ENCODE measurements around the gene PTPRM.
A peak's percentile ranks its signal among the peaks of the same experiment; 100 is the strongest.

The PTPRM gene

GRCh38 chr18:7586379-7586778 is 19.3 kb downstream of the PTPRM start:
- TF ChIP-seq CTCF (IDR thresholded peaks at IDR 0.05), result no peak
- Mint-ChIP-seq H3K27ac (no peak overlapping the region), H3K36me3 (ENCODE audit: low read depth) (peaks cover 5% of the 10 kb centered on the region), H3K4me3 (no peak overlapping the region), H3K27me3 (ENCODE audit: low read depth, poor library complexity) (no peaks in the 10 kb centered on the region), H3K4me1 (peaks cover 47% of the 10 kb centered on the region), H3K9me3 (peaks cover 4% of the 10 kb centered on the region)
- no peak for DNase-seq

- DNase-seq, result no peak
- Mint-ChIP-seq H3K27ac (no peak overlapping the region), H3K36me3 (ENCODE audit: low read depth) (no peaks in the 10 kb centered on the region), H3K9me3 (no peaks in the 10 kb centered on the region), H3K27me3 (ENCODE audit: low read depth, poor library complexity) (no peaks in the 10 kb centered on the region), H3K4me3 (no peak overlapping the region), H3K4me1 (peaks cover 33% of the 10 kb centered on the region)
- TF ChIP-seq CTCF (IDR thresholded peaks at IDR 0.05), result no peak
Observed at GRCh38 chr18:7590826-7591560, 23.9 kb downstream of the PTPRM start.

- H3K4me3 Mint-ChIP-seq, result peak overlapping the region; percentile 0
- DNase-seq, result peak; percentile 28
- peak; percentile 39 for TF ChIP-seq CTCF (IDR thresholded peaks at IDR 0.05)
- H3K27ac Mint-ChIP-seq, result peak overlapping the region; percentile 10
- no peaks in the 10 kb centered on the region for H3K36me3 Mint-ChIP-seq (ENCODE audit: low read depth)
- peaks cover 3% of the 10 kb centered on the region for H3K27me3 Mint-ChIP-seq (ENCODE audit: low read depth, poor library complexity)
- H3K4me1 Mint-ChIP-seq, result peaks cover 30% of the 10 kb centered on the region
- H3K9me3 Mint-ChIP-seq, result no peaks in the 10 kb centered on the region
Observed at GRCh38 chr18:7592305-7593071, 25.4 kb downstream of the PTPRM start.

GRCh38 chr18:7593218-7593819 is 26.2 kb downstream of the PTPRM start:
- TF ChIP-seq CTCF (IDR thresholded peaks at IDR 0.05), result no peak
- H3K9me3 Mint-ChIP-seq, result no peaks in the 10 kb centered on the region
- DNase-seq, result no peak
- H3K36me3 Mint-ChIP-seq (ENCODE audit: low read depth), result no peaks in the 10 kb centered on the region
- H3K27ac Mint-ChIP-seq, result no peak overlapping the region
- H3K27me3 Mint-ChIP-seq (ENCODE audit: low read depth, poor library complexity), result peaks cover 3% of the 10 kb centered on the region
- no peak overlapping the region for H3K4me3 Mint-ChIP-seq
- H3K4me1 Mint-ChIP-seq, result peaks cover 30% of the 10 kb centered on the region

GRCh38 chr18:7596147-7596546 is 29.0 kb downstream of the PTPRM start:
- no peak for DNase-seq
- Mint-ChIP-seq H3K9me3 (no peaks in the 10 kb centered on the region), H3K36me3 (ENCODE audit: low read depth) (no peaks in the 10 kb centered on the region), H3K4me1 (peaks cover 33% of the 10 kb centered on the region), H3K4me3 (no peak overlapping the region), H3K27me3 (ENCODE audit: low read depth, poor library complexity) (peaks cover 3% of the 10 kb centered on the region), H3K27ac (no peak overlapping the region)
- no peak for TF ChIP-seq CTCF (IDR thresholded peaks at IDR 0.05)
